GM21528 (cell line): ENCODE data around the gene PNPLA1.

Experiments used
- ATAC-seq: cut with Tn5 transposase; IDR thresholded peaks from one replicate; pipeline ENCODE4 v1.9.1; 2021; ENCODE audit warnings: mild to moderate bottlenecking, moderate library complexity; ENCODE audit not compliant: unreplicated experiment, low FRiP score

PNPLA1 gene

DNA sequence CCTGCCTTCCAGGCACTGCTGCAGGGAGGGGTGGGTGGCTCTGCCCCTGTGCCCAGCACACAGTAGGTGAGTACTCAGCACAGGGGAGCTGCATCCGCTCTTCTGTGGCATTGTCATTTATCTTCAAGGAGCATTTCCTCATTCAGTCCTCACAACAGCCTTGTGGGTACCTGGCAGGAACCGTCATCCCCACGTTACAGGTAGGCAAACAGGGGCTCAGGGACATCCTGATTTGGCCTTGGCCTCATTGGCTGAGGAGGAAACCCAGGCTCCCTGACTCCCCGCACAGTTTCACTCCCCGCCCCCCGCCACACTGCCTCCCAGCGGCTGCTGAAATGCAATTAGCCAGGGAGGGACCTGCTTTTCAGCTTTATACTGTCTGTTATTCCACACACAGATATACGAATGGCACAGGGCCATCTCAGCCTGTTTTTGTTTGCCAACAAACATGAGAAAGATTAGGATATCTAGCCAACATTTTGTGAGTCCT is 24.2 kb upstream of the PNPLA1 start:
- ATAC-seq: no peak

DNA sequence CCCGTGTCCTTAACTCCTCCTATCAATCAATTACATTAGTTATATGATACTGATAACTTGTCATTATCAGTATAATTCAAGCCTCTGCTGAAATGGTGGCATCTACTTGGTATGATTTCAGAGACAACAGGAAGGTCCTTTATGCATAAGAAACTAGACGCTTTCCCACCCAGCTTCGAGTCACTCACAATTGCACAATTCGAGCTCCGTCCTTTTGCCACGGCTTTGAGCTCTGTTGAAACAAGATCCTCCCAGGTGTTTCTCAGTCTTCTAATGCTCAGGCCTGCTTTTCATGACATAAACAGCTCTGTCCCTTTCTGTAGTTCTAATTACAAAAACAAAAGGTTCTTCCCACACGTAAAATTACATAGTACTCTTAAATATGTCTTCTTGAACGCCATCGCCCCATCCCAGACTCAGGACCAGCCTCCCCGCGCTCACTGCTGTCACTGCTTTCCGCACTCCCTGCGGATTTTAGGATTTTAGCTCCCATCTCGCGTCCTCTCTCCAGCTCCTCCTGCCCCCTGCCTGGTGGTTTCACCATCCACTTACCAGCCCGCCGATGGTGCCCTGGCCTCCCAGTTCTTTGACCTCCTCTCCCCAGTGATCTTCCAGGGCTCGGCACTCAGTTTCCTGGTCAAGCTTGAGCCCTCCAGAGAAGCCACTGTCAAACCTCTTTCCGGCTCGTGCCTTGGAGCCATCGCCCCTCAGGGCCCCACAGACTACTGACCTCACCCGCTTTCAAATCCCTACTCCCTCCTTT is 23.2 kb upstream of the PNPLA1 start:
- no peak for ATAC-seq

GRCh38 chr6:36247693-36248092 is 22.2 kb upstream of the PNPLA1 start:
- no peak for ATAC-seq

GRCh38 chr6:36248980-36249379 is 20.9 kb upstream of the PNPLA1 start:
- ATAC-seq: no peak

- ATAC-seq: no peak
These were observed 20.3 kb upstream of the PNPLA1 start for GRCh38 chr6:36249536-36249935.

DNA sequence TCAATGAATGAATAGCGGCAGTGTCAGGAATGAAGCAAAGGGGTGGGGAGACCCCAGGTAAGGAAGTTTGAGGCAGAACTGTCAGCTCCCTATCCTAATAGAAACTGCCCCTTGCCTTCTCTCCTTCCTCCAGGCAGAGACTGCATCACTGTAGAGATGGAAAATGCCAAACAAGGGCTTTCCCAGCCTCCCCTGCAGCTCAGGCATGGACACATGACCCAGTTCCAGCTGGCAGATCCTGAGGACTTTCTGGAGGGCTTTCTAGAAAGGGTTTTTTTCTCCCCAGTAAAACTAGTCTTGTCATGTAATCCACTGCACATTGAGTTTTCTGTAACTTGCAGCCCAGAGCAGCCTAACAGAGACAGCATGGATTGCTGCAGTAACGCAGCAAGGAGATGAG is 17.9 kb upstream of the PNPLA1 start:
- ATAC-seq: no peak

DNA sequence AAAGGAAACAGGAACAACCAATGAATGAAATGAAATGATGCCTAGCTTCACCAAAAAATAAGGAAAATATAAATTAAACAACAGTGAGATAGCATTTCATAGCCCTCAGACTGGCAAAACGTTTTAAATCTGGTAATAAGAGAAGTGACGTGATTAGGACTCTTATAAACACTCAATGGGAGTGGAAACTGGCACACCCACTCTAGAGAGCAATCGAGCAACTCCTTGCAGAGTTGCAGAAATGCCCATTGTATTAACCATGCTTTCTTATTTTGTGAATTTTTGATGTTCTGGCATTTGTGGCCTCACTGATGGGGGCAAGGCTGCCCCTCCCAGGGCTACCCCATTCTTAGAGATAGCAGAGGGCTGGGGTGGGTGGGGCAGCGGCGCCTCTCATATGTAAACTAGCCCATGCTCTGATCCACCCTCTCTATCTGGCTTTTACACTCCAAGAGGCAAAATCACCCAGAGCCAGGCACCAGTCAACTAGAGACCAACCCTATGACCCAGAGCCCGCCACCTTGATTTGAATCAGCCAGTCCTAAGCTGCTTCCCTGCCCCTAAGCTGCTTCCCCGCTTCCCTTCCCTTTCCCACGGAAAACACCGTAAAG is 6.4 kb upstream of the PNPLA1 start:
- no peak for ATAC-seq

GRCh38 chr6:36265744-36266143 is 4.1 kb upstream of the PNPLA1 start:
- ATAC-seq: no peak

DNA sequence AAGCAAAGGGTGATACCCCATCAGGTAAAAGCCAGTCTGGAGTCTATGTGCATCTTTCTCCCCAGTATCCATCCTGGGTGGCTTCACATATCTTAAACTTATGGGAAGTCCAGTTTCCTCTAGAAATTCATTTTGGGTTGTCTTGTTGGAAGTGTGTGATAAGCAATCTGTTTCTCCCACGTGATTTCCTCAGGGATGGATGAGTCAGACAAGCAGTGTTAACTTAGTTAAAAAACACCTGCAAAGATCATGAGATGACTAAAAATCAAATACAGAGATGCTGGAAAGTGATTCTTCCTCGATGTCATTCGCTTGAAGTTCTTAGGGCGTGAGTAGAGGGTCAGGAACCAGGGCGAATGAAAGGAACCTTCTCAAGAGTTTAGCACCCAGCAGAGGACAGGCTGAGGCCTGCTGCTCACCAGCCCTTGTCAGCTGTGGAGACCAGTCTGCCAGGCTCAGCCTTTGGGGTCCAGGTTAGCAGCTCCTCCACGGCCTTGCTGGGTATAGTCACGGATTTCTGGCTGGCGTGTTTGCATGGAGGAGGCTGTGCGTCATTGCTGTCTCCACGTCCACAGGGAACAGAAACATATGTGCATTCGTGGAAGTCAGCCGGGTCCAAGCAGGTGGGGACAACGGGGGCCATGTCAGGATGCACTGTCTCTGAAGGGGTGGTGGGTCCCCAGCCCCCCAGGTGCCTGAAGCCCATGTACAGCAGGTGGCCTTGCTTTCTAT is 2.8 kb upstream of the PNPLA1 start:
- no peak for ATAC-seq

- no peak for ATAC-seq
These were observed 2.0 kb upstream of the PNPLA1 start for GRCh38 chr6:36267731-36268477.

- no peak for ATAC-seq
These were observed 1.2 kb upstream of the PNPLA1 start for GRCh38 chr6:36268478-36269275.

DNA sequence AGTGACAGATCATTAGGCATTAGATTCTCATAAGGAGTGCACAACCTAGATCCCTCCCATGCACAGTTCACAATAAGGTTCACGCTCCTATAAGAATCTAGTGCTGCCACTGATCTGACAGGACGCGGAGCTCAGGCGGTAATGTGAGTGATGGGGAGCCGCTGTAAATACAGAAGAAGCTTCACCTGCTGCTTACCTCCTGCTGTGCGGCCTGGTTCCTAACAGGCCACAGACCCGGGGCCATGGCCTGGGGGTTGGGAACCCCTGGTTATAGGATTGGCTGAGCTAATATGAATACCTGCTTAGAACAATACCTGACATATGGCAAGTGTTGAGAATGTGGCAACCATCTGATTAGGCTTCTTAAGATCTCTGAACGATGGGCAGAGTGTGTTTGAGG is 2.4 kb downstream of the PNPLA1 start:
- ATAC-seq: no peak

GRCh38 chr6:36273067-36273466 is 3.2 kb downstream of the PNPLA1 start:
- no peak for ATAC-seq

- ATAC-seq: no peak
These were observed 4.1 kb downstream of the PNPLA1 start for GRCh38 chr6:36273802-36274514.

DNA sequence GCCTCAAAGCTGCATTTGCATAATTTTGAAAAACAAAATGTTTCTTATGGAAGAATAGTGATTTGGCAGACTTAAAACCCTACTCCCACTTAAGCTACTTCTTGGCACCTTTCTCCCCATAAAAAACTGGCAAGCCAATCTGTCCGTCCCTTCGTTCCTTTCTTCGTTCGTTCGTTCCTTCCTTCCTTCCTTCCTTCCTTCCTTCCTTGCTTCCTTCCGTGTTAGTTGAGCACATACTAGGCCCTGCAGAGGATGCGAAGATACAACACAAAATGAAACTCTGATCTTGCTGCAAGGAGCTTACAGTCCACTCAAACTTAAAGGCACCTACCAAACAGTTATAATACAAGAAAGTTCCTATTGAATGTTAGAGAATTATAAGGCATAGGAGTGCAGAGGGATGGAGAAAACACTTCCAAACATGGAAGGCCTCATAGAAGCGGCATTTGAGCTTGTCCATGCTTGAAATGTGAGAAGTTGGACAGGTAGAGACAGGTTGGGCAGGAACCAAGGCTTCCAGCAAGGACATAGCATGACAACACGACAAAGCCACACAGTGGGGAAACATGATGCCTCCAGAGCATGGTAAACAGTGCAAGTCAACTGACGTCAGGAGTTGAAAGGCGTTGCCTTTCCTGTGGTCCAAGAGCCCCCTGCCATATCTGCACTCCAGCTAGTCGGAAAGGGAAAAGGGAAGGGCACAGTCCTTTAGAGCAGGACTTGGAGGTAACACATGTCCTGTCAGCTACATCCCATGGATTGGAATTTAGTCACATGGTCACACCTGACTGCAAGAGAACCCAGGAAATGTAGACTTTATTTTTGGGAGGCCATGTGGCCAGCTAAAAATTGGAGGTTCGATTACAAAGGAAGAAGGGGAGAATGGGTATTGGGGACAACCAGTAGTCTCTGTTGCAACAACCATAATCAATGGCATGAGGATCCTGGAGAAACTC is 7.0 kb downstream of the PNPLA1 start:
- no peak for ATAC-seq

DNA sequence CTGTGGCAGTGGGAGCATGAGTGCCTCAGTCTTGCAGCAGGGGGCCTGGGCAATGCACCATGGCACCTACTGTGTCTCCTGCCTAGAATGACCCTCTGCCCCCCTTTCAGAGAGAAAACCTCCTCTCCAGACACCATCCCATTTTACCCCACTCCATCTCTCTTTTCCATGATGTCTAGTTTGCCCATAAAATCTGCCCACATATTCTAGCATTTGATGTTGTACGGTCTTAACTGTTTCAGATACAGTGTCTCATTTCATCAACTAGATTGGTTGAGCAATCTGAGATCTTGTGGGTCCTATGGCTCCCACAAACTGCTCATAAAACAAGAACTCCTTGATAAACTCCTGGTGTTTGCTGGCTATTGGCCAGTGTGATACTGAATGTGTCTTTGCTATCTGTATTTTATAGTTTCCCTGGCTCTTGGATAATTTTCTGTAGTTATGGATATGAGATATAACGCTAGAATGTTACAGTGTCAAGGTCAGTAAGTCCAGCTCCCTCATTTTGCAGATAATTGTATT is 8.1 kb downstream of the PNPLA1 start:
- ATAC-seq: no peak

GRCh38 chr6:36280467-36280866 is 10.6 kb downstream of the PNPLA1 start:
- no peak for ATAC-seq

GRCh38 chr6:36280983-36281382 is 11.1 kb downstream of the PNPLA1 start:
- no peak for ATAC-seq
